HG03064 (cell line): ENCODE results near the gene CCDC187.
"Not testable (repeated sequence)": the region's sequence is repeated elsewhere in the genome, so short reads cannot be mapped to it uniquely, and the experiment has no call there.

ENCODE experiments used
- ATAC-seq: cut with Tn5 transposase; IDR thresholded peaks from one replicate; pipeline ENCODE4 v1.9.1; 2021; ENCODE audit warnings: low read depth; ENCODE audit not compliant: unreplicated experiment

CCDC187 gene

GRCh38 chr9:136303825-136304416, at the start of gene CCDC187:
CCDC187 (minus strand) TSS chr9:136304094; CDS start chr9:136303830, 264 bp downstream.
- ATAC-seq, result no peak

GRCh38 chr9:136353088-136353487, 49.2 kb upstream of the CCDC187 start:
- no peak for ATAC-seq

GRCh38 chr9:136352682-136353081, 48.8 kb upstream of the CCDC187 start:
- no peak for ATAC-seq

- ATAC-seq, result not testable (repeated sequence)
Observed at GRCh38 chr9:136351868-136352267, 48.0 kb upstream of the CCDC187 start.

- no peak for ATAC-seq
Observed at GRCh38 chr9:136351252-136351800, 47.4 kb upstream of the CCDC187 start.

- ATAC-seq, result no peak
Observed at GRCh38 chr9:136349546-136349945, 45.7 kb upstream of the CCDC187 start.

- ATAC-seq, result no peak
Observed at GRCh38 chr9:136348691-136349090, 44.8 kb upstream of the CCDC187 start.

GRCh38 chr9:136347472-136348256, 43.8 kb upstream of the CCDC187 start:
- no peak for ATAC-seq

GRCh38 chr9:136346927-136347465, 43.1 kb upstream of the CCDC187 start:
- ATAC-seq, result no peak

- ATAC-seq, result no peak
Observed at GRCh38 chr9:136346157-136346481, 42.2 kb upstream of the CCDC187 start.

GRCh38 chr9:136345281-136346156, 41.6 kb upstream of the CCDC187 start:
- no peak for ATAC-seq

- ATAC-seq, result no peak
Observed at GRCh38 chr9:136344544-136345280, 40.8 kb upstream of the CCDC187 start.

- no peak for ATAC-seq
Observed at GRCh38 chr9:136343884-136344269, 40.0 kb upstream of the CCDC187 start.

GRCh38 chr9:136343121-136343883, 39.4 kb upstream of the CCDC187 start:
- ATAC-seq, result no peak

GRCh38 chr9:136342181-136343120, 38.6 kb upstream of the CCDC187 start:
- no peak for ATAC-seq

GRCh38 chr9:136341769-136342168, 37.9 kb upstream of the CCDC187 start:
- no peak for ATAC-seq

GRCh38 chr9:136341042-136341655, 37.3 kb upstream of the CCDC187 start:
- ATAC-seq, result no peak
